Measurements from ENCODE around the gene TP53I13.

TP53I13 gene

GRCh38 chr17:29588562-29589411 lies 20.3 kb downstream of the TP53I13 start (continued):
- no peak for TF ChIP-seq ZNF639 (tag by site-specific recombination; IDR thresholded peaks at IDR 0.05)
- no peak for TF ChIP-seq ZNF140 (tag by site-specific recombination; IDR thresholded peaks at IDR 0.05)
- no peak for TF ChIP-seq ZNF239 (tag by site-specific recombination; IDR thresholded peaks at IDR 0.05)
- no peak for TF ChIP-seq ZNF768 (tag by site-specific recombination; IDR thresholded peaks at IDR 0.05)
- TF ChIP-seq EGR2 (tag by site-specific recombination; IDR thresholded peaks at IDR 0.05; ENCODE audit: low read depth) = peak; percentile 96
- no peak for TF ChIP-seq YY1 (tag by site-specific recombination; IDR thresholded peaks at IDR 0.05)
- peak; percentile 78; the same call in 1 of the 2 replicates for TF ChIP-seq ZNF394 (tag by site-specific recombination; IDR thresholded peaks at IDR 0.05; ENCODE audit: borderline replicate concordance)
- peak; percentile 64 for TF ChIP-seq ZBTB26 (tag by site-specific recombination; optimal IDR thresholded peaks at IDR 0.05)
- no peak for TF ChIP-seq SALL2 (tag by site-specific recombination; IDR thresholded peaks at IDR 0.05; ENCODE audit: borderline replicate concordance)
- TF ChIP-seq ZNF174 (tag by site-specific recombination; IDR thresholded peaks at IDR 0.05) = no peak
- TF ChIP-seq KLF16 (tag by site-specific recombination; IDR thresholded peaks at IDR 0.05) = peak; percentile 72
- peak; percentile 73 for TF ChIP-seq ZIC2 (tag by site-specific recombination; IDR thresholded peaks at IDR 0.05)
- no peak for TF ChIP-seq ZNF514 (tag by site-specific recombination; IDR thresholded peaks at IDR 0.05)
- TF ChIP-seq KLF17 (tag by site-specific recombination; IDR thresholded peaks at IDR 0.05) = no peak
- TF ChIP-seq ZNF560 (tag by site-specific recombination; IDR thresholded peaks at IDR 0.05; ENCODE audit: borderline replicate concordance) = no peak
- TF ChIP-seq ZNF707 (tag by site-specific recombination; IDR thresholded peaks at IDR 0.05) = no peak
- no peak for TF ChIP-seq ZNF626 (tag by site-specific recombination; IDR thresholded peaks at IDR 0.05)

- Histone ChIP-seq H3K4me1 (ENCODE audit: control insufficient read depth, insufficient read depth, low read length) (peaks cover 26% of the 10 kb centered on the region), H3K9me3 (ENCODE audit: control insufficient read depth, insufficient read depth, low read depth, low read length) (no peaks in the 10 kb centered on the region), H3K4me3 (ENCODE audit: low read depth, low read length) (peak within 1 kb of the TSS; percentile 86), H3K36me3 (ENCODE audit: control insufficient read depth in 2 of 2, insufficient read depth in 1 of 2, low read length in 2 of 2) (peaks cover 0 to 10% of the 10 kb centered on the region in 2 experiments; a peak in 1 of 3 replicates), H3K27ac (ENCODE audit: extremely low read depth, low read depth, low read length) (peak within 1 kb of the TSS; percentile 82)
- CTCF ChIA-PET = interaction anchor here (0.8 to 5.1 kb wide), 5 partner anchors 15 to 445 kb away, joined by 4 to 57 read pairs (median 23); no protein-coding TSS in a partner anchor
- POLR2A ChIA-PET = interaction anchor here (1.8 kb wide), 1 partner anchor 21 kb away, joined by 8 read pairs; the partner anchor contains the start of gene TP53I13
- TF ChIP-seq ZFP3 (tag by site-specific recombination; IDR thresholded peaks at IDR 0.05; ENCODE audit: low read depth) = no peak
- TF ChIP-seq ZNF529 (tag by site-specific recombination; IDR thresholded peaks at IDR 0.05; ENCODE audit: insufficient replicate concordance) = no peak
- no peak for TF ChIP-seq ZNF600 (tag by site-specific recombination; IDR thresholded peaks at IDR 0.05)
- TF ChIP-seq ZNF623 (tag by site-specific recombination; IDR thresholded peaks at IDR 0.05) = no peak; the same call in 1 of the 2 replicates
- TF ChIP-seq HOXC10 (CRISPR knock-in tag; IDR thresholded peaks at IDR 0.05) = no peak
- TF ChIP-seq ZNF677 (tag by site-specific recombination; IDR thresholded peaks at IDR 0.05) = 0 out of 2 replicates have a peak, but pooled peaks have one; percentile 40
- no peak for TF ChIP-seq ZNF146 (tag by site-specific recombination; IDR thresholded peaks at IDR 0.05)
- peak; percentile 67; the same call in 1 of the 2 replicates for TF ChIP-seq ZBTB7A (tag by site-specific recombination; IDR thresholded peaks at IDR 0.05; ENCODE audit: low read depth)
- no peak for TF ChIP-seq TCF7L2 (IDR thresholded peaks at IDR 0.05; ENCODE audit: borderline replicate concordance, low read depth, low read length)
- TF ChIP-seq ATF2 (tag by site-specific recombination; IDR thresholded peaks at IDR 0.05; ENCODE audit: low read depth) = no peak
These were observed 21.3 kb downstream of the TP53I13 start, which contains the start of gene GIT1 for GRCh38 chr17:29589524-29590410. Gene GIT1, minus strand, starts transcription at chr17:29589648. Its CDS starts 270 bp downstream, at chr17:29589378.

Measured in HEK293 (cell line).